Inferior parietal cortex (tissue), 1 donor: ENCODE measurements around the gene CTIF.

Experiments used
- DNase-seq: peaks from one replicate; pipeline ENCODE4 v3.0.0-alpha.2; 2016; ENCODE audit errors: extremely low spot score

Gene CTIF

DNA sequence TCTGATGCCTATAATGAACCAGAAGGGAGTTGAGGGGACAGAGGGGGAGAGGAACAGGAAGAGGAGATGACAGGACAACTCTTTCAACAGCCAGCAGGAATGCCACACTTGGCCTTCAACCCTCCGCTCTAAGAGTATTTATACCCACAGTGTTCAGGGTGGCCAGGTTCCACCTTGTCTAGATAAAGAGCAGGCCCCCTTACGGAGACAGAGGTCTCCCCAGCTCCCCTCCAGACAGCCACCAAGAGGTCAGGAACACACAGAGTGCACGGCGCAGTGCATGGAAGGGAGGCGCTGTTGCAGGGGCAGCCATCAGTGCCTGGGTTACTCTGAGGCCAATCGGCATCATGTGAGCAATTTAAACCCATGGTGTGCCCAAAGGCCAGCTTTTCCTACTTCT lies 235.0 kb downstream of the CTIF start:
- DNase-seq: no peak

DNA sequence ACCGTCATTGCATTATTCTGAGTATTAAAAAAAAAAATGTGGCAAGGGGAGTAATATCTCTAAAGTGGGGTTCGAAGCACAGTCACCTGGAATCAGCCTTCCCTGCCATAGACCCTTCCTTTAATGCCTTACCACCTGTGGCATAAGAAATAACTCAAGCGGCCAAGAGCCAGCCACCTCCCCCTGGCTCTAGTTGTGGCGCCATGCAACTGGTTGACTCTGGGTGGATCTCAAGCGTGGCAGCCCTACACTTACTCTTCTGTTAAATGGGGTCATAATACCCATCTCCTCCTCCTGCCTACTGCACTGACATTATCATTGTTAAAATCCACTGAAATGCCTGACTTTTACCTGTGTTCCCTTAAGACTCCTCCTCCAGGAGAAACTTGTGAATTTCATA lies 236.1 kb downstream of the CTIF start:
- DNase-seq: no peak

DNA sequence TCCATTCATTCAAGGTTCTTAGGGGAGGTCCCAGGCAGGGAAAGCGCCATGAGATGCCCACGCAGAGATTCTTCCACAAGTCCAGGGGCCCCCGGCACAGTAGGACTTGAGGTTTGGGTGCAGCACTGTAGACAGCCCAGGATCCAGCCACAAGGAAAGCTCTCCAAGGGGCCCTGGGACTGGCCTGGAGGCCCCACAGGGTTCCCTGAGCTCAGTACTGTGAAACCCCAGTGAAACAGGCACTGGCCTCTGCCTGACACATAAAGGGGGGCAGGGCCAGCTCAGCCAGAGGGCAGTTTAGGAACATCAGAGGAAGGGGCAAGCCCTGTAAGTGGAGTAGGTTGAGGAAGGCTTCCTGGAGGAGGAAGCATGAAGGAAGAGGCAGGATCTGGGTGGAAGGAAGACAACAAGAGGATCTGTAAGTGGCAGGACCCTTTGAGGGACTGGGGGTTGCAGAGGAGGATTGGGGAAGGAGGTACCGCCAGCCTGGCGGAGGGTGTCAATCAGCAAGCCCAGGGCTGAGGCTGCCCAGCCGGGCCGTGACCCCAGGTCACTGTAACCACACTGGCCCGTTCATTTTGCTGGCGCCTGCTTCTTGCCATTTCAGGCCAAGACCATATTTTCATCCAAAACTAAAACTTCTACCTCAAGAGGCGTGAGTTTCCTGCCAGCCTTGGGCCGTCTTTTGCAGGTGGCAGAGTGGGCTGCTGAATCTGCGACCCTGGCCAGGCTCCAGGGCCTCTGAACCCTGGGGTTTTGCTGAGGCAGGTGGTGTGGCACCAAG lies 236.7 kb downstream of the CTIF start:
- DNase-seq: no peak

DNA sequence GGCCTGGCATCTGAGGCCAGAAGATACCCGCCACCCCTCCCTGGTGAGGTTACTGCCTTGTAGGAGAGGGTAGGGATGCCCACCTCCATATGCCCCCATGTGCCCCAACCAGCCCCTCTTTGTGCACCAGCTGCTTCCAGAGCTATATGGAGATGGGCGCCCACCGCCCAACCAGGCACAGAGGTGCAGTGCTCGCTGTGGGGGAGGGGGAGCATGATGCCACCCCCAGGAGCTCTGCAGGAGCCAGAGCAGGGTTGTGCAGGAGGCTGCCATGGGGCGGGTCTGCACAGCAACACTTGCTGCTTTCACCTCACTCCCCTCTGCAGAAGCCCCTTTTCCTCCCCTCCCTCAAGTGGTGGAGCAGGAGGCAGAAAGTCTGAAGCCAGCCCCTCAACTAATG lies 237.3 kb downstream of the CTIF start:
- no peak for DNase-seq

DNA sequence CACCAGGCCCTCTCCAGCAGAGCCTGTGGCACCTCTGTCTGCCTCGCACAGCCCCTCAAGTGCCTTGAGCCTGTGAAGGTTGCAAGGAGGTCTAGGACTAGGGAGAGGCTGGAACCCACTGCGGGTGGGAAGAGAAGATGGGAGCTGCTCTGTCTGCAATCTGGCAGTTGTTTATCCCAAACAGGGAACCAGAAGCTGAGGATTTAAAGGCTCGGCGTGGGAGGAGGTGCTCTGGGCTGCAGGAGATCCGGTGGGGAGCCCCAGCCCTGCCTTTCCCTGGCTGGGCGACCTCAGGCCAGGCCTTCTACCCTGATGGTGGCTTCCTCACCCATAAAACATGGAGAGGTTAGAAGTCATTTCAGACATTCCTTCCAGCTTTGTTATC lies 237.8 kb downstream of the CTIF start:
- no peak for DNase-seq

DNA sequence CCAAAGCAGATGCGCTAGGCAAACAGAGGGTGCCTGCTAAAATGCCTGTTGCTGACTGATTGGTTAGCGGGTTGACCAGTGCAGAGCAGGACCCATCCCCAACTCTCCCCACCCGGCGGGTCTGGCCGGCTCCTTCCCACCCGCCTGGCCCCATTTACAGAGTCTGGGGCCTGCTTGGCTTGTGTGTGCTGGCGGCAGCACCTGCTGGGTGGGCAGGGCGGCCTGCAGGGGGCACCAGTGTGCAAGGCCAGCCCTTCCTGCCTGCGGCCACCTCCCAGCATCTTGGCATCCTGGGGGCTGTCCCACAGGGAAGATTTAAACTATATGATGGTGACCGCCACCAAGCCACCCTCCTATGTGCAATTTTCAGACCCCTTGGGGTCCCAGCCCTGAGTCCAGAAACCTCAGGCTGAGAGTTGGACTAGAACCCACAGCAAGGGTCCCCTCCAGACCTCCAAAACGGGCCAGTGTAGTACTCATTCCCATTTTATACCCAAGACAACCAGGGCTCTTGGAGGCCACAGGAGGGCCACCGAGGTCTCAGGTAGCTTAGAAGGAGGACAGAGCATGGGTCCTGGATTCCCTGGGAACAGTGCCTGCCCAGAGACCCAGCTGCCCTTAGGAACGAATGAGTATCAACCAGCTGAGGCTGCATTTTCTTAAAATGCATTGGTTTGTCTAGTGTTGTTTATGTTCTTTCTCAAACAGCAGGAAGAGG lies 238.4 kb downstream of the CTIF start:
- DNase-seq: peak; percentile 55

DNA sequence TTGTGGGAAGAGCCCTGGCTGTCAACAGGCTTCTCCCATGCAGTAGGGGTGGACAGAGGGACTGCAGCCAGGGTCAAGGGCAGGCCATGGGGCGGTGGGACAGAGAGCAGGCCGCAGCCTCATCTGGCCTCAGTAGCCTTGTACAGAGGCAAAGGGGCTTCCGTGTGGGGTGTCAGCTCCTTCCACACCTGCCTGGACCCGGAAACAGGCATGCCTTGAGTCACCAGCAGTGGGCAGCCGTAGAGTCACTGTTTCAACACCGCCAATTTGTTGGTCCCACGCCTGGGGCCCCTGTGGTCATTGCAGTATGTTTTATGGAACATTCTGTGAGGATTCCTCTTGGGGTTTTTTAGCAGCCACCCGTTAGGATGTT lies 238.9 kb downstream of the CTIF start:
- DNase-seq: no peak

DNA sequence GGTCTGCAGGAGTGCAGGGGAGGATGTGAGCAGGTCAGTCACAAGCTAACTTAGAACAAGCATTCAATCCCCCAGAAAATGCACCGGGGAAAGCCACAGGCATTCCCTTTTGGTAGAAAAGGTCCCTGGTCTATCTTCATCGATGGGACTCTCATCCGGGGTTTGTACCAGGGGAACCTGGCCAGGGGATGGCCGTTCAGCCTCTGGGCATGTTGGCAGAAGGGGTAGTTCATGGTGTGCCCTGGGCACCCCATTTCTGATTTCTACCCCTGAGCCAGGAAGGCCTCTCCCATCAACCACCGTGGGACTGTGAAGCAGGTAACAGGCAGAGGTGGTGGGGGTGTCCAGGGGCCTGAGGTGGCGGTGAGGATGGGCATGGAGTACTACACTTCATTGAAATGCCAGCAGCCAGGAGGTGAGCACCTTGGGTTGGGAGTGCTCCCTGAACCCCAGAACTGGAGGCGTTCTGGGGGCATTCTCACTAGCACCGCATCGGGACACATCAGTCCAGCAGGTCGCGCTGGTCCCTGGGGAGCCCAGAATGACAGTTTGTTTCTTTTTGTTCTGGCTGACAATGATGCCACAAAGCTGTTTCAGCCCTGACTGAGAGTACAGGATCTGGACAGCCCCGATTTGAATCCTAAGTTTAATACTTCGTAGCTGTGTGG lies 239.6 kb downstream of the CTIF start:
- DNase-seq: no peak

DNA sequence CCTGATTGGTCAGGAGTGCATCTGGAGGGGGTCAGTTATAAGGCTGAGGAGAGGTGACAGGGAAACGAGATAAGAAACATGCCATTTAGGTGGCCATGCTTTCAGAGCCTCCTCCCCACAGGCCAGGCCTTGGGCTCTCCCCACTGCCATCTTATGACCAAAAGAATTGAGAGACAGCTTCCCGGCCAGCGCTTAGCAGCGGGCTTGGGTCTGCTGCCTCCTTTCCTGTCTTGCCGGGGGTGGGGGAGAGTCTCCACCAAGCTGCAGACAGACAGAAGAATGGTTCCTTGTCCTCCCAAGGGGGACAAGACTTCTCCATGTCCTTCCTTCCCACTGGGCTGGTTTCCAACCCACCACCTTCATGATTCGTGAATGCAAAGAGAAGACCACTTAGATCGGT lies 240.6 kb downstream of the CTIF start:
- no peak for DNase-seq

DNA sequence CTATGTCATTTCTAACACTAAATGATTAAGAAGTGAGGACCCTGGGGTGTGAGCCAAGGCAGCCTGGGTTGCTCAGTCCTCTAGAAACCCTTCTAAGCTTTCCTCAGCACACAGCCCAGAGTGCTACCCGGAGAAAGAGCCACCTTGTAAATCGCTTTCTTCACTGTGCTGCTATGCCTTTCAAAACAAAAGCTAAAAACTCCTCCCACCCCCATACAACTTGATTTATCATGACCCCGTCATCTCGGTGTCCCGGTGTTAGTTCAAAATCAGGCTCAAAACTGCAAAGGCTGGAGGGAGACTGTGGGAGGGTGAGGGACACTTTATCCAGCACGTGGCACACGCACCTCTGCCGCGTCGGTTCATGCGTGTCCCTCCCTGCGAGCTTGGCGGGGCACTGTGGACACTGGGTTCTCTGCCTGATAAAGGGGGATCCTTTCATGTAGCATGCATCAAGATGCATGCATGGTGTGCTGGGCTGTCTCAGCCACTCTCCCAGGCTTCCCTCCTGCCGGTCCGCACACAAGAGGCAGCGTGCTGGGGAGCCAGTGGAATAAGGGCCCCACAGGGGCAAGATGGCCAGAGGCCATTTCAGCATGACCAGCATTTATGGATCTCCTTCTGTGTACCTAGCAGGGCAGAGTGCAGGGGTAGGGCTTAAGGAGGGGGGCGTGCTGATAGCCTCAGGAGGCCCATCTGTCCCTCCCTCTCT lies 241.5 kb downstream of the CTIF start:
- DNase-seq: no peak

DNA sequence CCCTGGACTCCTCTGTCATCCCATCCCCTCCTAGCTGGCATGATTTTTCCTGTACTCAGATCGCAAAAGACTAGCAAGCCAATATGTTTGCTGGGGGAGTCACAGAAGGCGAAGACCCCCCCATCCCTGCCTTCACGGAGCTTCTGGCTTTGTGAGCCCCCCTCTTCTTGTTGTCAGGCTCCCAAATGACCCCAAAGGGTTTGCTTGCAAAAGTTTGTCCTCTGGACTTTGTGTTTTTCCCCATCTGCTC lies 242.0 kb downstream of the CTIF start:
- DNase-seq: no peak

DNA sequence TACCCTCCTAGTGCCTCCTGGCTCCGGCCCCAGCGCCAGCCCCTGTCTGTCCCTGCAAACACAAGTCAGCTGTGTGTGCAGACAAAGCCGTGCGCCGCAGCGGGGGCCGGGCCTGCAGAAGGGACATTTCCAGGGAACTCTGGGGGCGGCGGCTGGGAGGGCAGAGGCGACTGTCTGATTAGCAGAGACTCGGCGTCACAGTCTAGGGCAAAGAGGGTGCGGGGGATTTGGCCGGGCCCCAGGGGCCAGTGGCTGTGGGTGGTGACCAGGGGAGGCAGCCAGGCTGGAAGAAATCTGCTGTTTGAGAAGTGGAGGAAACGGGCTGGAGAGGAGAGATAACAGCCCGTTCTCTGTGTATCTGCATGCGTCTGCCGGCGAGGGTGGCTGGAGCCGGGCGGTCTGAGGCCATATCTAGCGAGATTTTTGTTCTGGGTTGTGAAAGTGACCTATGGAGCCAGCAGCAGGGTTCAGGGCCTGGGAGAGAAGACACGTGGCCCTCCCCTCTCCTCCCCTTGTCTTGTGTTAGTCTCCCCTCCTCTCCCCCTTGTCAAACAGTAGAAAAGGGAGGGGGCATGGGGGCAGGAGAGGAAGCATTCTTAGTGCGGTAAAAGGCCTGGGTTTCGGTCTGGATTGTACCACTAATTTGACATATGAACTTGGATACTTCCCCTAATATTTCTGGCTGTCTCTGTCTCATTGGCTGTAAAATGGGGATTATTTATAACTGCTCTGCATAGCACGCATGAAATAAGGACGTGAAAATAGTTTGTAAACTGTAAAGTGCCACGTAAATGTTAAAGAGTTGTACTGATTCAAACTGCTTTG lies 242.5 kb downstream of the CTIF start:
- peak; percentile 62 for DNase-seq

DNA sequence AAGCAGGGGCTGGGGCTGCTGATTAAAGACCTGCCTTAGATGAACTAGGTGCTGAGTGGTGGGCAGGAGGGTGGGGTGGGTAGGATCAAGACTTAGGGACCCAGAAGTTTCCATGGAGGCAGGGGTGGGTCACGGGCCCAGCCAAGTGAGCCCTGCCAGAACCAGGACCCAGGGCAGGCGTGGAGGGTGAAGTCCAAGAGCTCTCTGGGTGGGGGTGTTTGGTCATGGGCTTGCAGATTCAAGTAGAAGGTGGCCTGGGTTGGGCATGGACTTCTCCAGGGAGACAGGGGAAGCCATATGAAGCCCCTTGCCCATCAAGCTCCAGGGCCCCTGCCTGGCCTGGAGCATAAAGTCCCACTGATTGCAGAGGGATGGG lies 243.1 kb downstream of the CTIF start:
- DNase-seq: no peak

DNA sequence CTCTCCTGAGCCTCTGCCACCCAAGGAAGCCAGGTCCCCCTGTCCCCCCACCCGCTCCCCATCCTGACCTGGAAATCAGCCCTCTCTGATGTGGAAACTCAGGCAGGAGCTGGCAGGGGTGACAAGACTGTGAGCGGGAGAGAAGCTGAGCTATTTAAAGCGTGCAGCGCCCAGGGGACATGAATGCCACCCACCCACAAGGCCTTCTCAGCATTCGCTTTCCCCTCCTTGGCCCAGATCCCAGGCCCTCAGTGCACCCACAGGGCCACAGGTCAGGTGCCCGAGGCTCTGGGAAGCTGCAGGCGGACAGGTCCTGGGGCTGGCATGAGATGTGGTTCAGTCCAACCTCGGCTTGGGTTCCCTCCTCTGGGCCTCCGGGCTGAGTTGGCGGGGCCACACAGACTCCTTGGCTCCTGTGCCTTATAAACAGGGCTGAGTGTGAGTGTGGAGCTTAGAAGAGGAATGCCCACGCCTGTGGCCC lies 243.6 kb downstream of the CTIF start:
- DNase-seq: no peak

DNA sequence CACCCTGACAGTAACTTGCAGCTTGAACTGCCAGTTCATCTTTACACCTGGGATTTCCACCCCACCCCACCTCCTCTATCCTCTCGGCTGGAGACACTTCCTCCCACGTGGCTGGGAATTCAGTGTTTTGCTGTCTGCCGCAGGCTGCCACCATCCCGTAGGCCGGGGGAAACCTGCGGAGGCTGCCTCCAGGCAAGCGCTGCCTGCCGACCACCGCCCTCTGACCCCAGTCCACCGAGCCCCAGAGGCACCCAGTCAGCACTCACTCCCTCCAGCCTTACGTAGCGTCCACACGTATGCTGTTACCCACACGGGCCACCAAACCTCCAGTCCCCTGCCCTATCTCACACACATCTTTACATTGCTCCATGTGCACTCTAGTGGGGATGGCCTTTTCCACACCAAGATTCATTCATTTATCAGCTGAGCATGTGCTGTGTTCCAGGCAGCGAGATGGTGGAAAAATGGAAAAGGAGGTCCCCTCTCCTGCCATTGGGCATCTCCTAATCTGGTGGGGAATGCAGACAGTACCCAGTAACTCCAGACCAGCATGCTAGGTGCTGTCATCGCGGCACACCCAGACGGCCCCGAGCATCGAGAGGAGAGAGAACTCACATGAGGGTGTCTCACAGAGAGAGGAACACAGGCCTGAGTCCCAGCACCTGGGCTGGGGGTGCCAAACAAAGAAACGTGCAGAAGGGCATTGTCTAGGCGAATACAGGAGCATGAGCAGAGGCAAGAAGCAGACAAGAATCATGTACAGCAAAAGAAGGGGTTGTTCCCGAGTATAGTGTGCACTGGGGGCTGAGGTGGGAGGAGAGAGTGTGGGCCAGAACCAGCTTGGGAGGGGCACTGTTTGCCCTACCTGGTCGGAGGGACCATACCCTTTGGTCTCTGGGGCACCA lies 245.0 kb downstream of the CTIF start:
- no peak for DNase-seq

DNA sequence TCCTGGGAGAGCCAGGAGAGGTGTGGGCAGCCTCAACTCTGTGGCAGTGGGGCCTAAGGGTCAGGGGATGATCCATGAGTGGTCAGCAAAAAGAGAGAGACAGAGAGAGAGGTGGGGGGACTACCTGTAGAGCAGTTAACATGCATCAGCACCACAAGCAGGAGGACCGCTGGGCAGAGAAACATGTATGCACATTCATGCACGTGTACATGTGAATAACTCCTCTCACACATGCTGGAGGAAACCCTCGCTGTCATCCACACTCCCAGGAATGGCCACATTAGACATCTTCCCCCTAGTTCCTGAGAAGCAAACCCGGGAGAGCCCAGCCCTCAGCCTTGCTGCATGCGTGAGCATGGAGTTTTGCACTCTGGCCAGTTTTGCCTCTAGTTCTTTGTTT lies 245.8 kb downstream of the CTIF start:
- DNase-seq: no peak

DNA sequence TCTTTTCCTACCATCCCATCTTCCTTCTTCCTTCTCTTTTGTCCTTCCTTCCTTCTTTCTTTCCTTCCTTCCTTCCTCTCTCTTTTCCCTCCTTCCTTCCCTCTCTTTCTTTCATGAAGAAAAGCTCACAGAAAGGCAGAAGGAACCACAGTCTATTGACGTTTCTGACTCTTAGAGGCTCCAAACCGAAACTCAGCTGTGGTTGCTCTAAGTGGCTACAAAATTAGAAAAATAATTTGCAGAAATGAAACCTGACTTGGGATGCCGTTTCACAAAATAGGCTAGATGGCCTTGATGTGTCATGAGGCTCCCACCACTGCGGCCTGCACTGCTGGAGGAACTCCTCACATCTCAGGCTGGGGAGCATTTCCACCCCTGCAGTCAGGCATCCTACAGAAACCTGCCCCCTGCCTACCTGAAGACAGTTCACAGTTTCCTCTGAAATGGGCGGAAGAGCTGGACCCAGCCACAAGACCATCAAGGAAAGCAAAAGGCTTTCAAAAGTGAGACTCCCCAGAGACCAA lies 246.3 kb downstream of the CTIF start:
- no peak for DNase-seq

DNA sequence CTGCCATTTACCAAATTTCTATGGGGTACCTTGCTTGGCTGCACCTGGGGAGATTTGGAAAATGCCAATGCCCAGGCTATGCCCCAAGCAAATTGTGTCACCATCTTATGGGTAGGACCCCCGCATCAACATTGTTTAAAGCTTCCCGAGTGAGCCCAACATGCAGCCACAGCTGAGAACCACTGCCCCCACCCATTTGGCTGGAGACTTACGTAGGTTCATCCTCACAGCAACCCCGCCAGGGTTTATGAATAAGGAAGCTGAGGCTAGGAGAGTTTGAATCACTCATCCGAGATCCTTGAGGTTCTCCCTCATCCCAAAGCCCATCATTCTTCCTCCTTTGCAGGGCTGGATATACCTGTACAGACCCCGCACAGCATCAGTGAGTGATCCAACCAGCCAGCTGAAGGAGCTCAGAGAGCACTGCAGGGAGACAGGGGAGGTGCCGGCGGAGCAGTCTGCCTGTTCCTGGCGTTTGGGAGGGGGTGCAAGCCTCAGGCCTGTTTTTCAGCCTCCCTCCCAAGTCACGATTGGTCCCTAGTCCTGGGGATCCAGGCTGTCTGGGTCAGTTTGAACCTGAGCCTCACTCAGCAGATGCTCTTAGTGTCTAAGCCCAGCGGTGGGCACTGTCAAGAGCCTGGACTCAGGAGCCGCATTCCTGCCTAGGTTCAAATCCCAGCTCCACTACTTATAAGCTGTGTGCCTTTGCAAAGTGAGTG lies 247.1 kb downstream of the CTIF start:
- DNase-seq: no peak

DNA sequence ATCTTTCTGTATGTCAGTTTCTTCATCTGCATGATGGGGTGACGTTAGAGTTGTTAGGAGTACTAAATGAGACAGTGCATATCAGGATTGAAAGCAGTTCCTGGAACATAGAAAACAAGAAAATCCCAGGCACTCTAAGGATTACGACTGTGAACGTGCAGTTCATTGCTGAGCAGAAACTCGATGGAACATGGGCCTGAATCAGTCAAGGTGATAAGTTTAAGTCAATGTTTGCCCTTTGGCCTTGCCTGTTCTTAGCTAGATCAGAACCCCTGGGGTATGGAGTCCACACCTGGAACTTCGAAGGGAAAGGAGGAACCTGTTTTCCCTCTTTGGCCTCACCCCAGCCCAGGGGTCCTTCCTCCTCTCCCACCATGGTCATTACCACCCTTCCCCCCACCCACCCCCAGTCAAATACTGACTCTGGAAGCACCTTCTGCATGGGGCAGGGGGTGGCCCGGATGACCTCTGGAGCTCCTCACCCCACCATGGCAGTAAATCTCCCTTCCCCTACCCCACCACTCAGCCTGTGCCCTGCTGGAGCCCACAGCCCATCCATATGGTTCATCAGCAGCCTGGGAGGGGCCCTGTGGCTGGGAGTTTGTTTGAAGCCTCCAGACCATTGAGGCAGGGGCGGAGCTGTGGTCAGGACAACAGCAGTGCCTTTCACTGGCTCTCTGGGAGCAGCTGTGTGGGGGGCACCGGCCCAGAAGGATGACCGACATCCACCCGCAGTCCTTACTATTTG lies 247.8 kb downstream of the CTIF start:
- DNase-seq: no peak
